SU-DHL-6 (cell line): ENCODE results near the gene HS3ST4.

Experiments used
- EZH2phosphoT487 ChIP-seq: fragments of 200-600 bp; sonication (generic), shearing (Covaris generic); conservative IDR thresholded peaks from 2 replicates; pipeline ENCODE4 v1.6.1; 2018; ENCODE audit warnings: mild to moderate bottlenecking, antibody characterized with exemption, low read length, moderate library complexity, mixed read lengths
- TF ChIP-seq, protein P1 (sequence below): fragments of 200-600 bp; sonication (generic); IDR thresholded peaks from one replicate; pipeline ENCODE4 v1.5.1; 2017; ENCODE audit warnings: antibody characterized with exemption, mild to moderate bottlenecking, low read length, moderate library complexity; ENCODE audit not compliant: insufficient read depth, poor library complexity, severe bottlenecking

DNA sequence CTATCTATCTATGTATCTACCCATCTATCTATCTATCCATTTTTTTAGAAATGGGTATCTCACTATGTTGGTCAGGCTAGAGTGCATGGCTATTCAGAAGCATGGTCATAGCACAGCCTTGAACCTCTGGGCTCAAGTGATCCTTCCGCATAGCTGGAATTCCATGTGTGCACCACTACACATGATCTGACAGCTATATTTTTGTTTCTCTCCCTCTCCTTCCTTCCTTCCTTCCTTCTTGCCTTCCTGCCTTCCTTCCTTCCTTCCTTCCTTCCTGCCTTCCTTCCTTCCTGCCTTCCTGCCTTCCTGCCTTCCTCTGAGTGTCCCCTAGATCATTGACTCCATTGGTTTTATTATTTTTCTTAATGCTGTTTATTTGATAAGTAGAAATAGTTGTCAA lies 108.1 kb downstream of the HS3ST4 start:
- TF ChIP-seq, protein P1, sequence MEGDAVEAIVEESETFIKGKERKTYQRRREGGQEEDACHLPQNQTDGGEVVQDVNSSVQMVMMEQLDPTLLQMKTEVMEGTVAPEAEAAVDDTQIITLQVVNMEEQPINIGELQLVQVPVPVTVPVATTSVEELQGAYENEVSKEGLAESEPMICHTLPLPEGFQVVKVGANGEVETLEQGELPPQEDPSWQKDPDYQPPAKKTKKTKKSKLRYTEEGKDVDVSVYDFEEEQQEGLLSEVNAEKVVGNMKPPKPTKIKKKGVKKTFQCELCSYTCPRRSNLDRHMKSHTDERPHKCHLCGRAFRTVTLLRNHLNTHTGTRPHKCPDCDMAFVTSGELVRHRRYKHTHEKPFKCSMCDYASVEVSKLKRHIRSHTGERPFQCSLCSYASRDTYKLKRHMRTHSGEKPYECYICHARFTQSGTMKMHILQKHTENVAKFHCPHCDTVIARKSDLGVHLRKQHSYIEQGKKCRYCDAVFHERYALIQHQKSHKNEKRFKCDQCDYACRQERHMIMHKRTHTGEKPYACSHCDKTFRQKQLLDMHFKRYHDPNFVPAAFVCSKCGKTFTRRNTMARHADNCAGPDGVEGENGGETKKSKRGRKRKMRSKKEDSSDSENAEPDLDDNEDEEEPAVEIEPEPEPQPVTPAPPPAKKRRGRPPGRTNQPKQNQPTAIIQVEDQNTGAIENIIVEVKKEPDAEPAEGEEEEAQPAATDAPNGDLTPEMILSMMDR: no peak
- no peak for TF ChIP-seq EZH2phosphoT487
